CD8-positive, alpha-beta memory T cell (primary cell): ENCODE measurements around the gene ABHD12B. TPM values are rescaled to one million over a fixed set of nuclear protein-coding genes. Genes with fewer than 3 reads are reported as not detected.
"Not testable (repeated sequence)": the region's sequence is repeated elsewhere in the genome, so short reads cannot be mapped to it uniquely, and the experiment has no call there.

Source experiments
- CTCF ChIA-PET: fragments of 350-600 bp; sonication (Branson Sonifier 250); formaldehyde crosslinking; loops from one replicate; lab custom pipeline; 2021; ENCODE audit warnings: antibody characterized with exemption; lab: Charles Lee
- POLR2A ChIA-PET: fragments of 350-600 bp; sonication (Branson Sonifier 250); formaldehyde crosslinking; loops from one replicate; lab custom pipeline; 2021; ENCODE audit warnings: antibody characterized with exemption; lab: Charles Lee
- DNase-seq, 5 donors: peaks; one replicate each; pipeline versions ENCODE4 v3.0.0 to v3.0.0-alpha.2; 2020 to 2022; ENCODE audit warnings: mixed read lengths in 1 of 5
- H3K27ac ChIP-seq: one replicate; pipeline ENCODE4 v1.7.0; 2013; ENCODE audit warnings: low read depth, mild to moderate bottlenecking, low read length, moderate library complexity
- H3K27me3 ChIP-seq: 2 replicates; pipeline ENCODE4 v1.7.0; 2013; ENCODE audit warnings: low read length, mild to moderate bottlenecking; ENCODE audit not compliant: insufficient read depth, poor library complexity, severe bottlenecking
- H3K36me3 ChIP-seq: 2 replicates; pipeline ENCODE4 v1.7.0; 2013; ENCODE audit warnings: mild to moderate bottlenecking, low read length, moderate library complexity; ENCODE audit not compliant: insufficient read depth
- H3K4me1 ChIP-seq: 2 replicates; pipeline ENCODE4 v1.7.0; 2013; ENCODE audit warnings: mild to moderate bottlenecking, low read length, moderate library complexity; ENCODE audit not compliant: insufficient read depth
- H3K4me3 ChIP-seq: 2 replicates; pipeline ENCODE4 v1.7.0; 2013; ENCODE audit warnings: mild to moderate bottlenecking, low read length
- H3K9me3 ChIP-seq: 2 replicates; pipeline ENCODE4 v1.7.0; 2013; ENCODE audit warnings: mild to moderate bottlenecking, low read length
- H3K27ac Mint-ChIP-seq, 8 donors: one replicate each; pipeline ENCODE4 v1.8.0; 2020 to 2021; ENCODE audit warnings: mixed read lengths in 8 of 8, mild to moderate bottlenecking in 6 of 8, inconsistent platforms in 3 of 8, moderate library complexity in 3 of 8
- H3K27me3 Mint-ChIP-seq, 2 donors: one replicate each; pipeline ENCODE4 v1.8.0; 2020 to 2021; ENCODE audit warnings: mixed read lengths in 2 of 2, mild to moderate bottlenecking in 1 of 2, moderate library complexity in 1 of 2
- H3K36me3 Mint-ChIP-seq, 3 donors: one replicate each; pipeline ENCODE4 v1.8.0; 2020 to 2021; ENCODE audit warnings: mixed read lengths in 3 of 3, inconsistent platforms in 1 of 3, mild to moderate bottlenecking in 1 of 3
- H3K4me1 Mint-ChIP-seq, 3 donors: one replicate each; pipeline ENCODE4 v1.8.0; 2020 to 2021; ENCODE audit warnings: mixed read lengths in 3 of 3, inconsistent platforms in 1 of 3, mild to moderate bottlenecking in 1 of 3
- H3K4me3 Mint-ChIP-seq, 7 donors: one replicate each; pipeline ENCODE4 v1.8.0; 2020 to 2021; ENCODE audit warnings: mixed read lengths in 7 of 7, mild to moderate bottlenecking in 6 of 7, moderate library complexity in 4 of 7, inconsistent platforms in 2 of 7
- H3K9me3 Mint-ChIP-seq, 5 donors: one replicate each; pipeline ENCODE4 v1.8.0; 2020 to 2022; ENCODE audit warnings: mixed read lengths in 5 of 5, mild to moderate bottlenecking in 3 of 5, moderate library complexity in 2 of 5, inconsistent platforms in 1 of 5
- polyA plus RNA-seq: library from polyadenylated mRNA; unstranded; fragments of 300-500 nt; fragmentation: Illumina TruSeq; gene quantifications from one replicate; pipeline ENCODE4 v1.2.3, GENCODE V29; 2021
- total RNA-seq, 2 experiments: library from RNA; stranded (reverse); gene quantifications; one replicate each; pipeline ENCODE4 v1.2.3, GENCODE V29; 2021

ABHD12B gene
- total and polyA plus RNA-seq, 3 experiments from 2014 or later, result not detected

GRCh38 chr14:50901361-50901760 is 29.5 kb downstream of the ABHD12B start:
- H3K27ac ChIP-seq, result no peak overlapping the region
- CTCF ChIA-PET, result no interaction called here

GRCh38 chr14:50904719-50905118 is 32.9 kb downstream of the ABHD12B start:
- ChIA-PET CTCF (no interaction called here), POLR2A (no interaction called here)
- Mint-ChIP-seq H3K4me1 (no peaks in the 10 kb centered on the region), H3K27ac (no peak overlapping the region), H3K9me3 (peaks cover 0 to 7% (median 0%) of the 10 kb centered on the region in 5 donors), H3K4me3 (no peak overlapping the region), H3K27me3 (peaks cover 0 to 18% of the 10 kb centered on the region in 2 donors), H3K36me3 (no peaks in the 10 kb centered on the region)
- Histone ChIP-seq H3K27ac (no peak overlapping the region), H3K36me3 (no peaks in the 10 kb centered on the region), H3K4me1 (no peaks in the 10 kb centered on the region), H3K27me3 (no peaks in the 10 kb centered on the region), H3K4me3 (no peak overlapping the region), H3K9me3 (no peaks in the 10 kb centered on the region)
- DNase-seq, result no peak

More at GRCh38 chr14:50901361-50901760, 29.5 kb downstream of the ABHD12B start:
- Histone ChIP-seq H3K9me3 (no peaks in the 10 kb centered on the region), H3K36me3 (no peaks in the 10 kb centered on the region), H3K27me3 (no peaks in the 10 kb centered on the region), H3K4me1 (no peaks in the 10 kb centered on the region), H3K4me3 (no peak overlapping the region)
- peaks cover 2 to 22% of the 10 kb centered on the region in 2 donors for H3K27me3 Mint-ChIP-seq
- no peak overlapping the region for H3K4me3 Mint-ChIP-seq
- no peaks in the 10 kb centered on the region for H3K4me1 Mint-ChIP-seq
- DNase-seq, result no peak
- peaks cover 0 to 7% (median 0%) of the 10 kb centered on the region in 5 donors for H3K9me3 Mint-ChIP-seq
- H3K36me3 Mint-ChIP-seq, result no peaks in the 10 kb centered on the region
- POLR2A ChIA-PET, result no interaction called here
- H3K27ac Mint-ChIP-seq, result no peak overlapping the region

GRCh38 chr14:50906326-50907065 is 34.6 kb downstream of the ABHD12B start:
- Histone ChIP-seq H3K4me1 (no peaks in the 10 kb centered on the region), H3K27me3 (no peaks in the 10 kb centered on the region), H3K36me3 (no peaks in the 10 kb centered on the region), H3K27ac (no peak overlapping the region), H3K4me3 (no peak overlapping the region), H3K9me3 (no peaks in the 10 kb centered on the region)
- Mint-ChIP-seq H3K4me3 (no peak overlapping the region), H3K9me3 (peaks cover 0 to 7% (median 0%) of the 10 kb centered on the region in 5 donors), H3K4me1 (no peaks in the 10 kb centered on the region), H3K36me3 (no peaks in the 10 kb centered on the region), H3K27ac (no peak overlapping the region), H3K27me3 (peaks cover 0 to 24% of the 10 kb centered on the region in 2 donors)
- POLR2A ChIA-PET, result no interaction called here
- CTCF ChIA-PET, result no interaction called here
- DNase-seq, result no peak

GRCh38 chr14:50910495-50911420 is 38.9 kb downstream of the ABHD12B start:
- Histone ChIP-seq H3K4me1 (no peaks in the 10 kb centered on the region), H3K27ac (no peak overlapping the region), H3K27me3 (no peaks in the 10 kb centered on the region), H3K4me3 (no peak overlapping the region), H3K9me3 (no peaks in the 10 kb centered on the region), H3K36me3 (no peaks in the 10 kb centered on the region)
- CTCF ChIA-PET, result no interaction called here
- Mint-ChIP-seq H3K4me1 (no peaks in the 10 kb centered on the region), H3K27me3 (peaks cover 7 to 46% of the 10 kb centered on the region in 2 donors), H3K9me3 (no peaks in the 10 kb centered on the region), H3K27ac (no peak overlapping the region), H3K36me3 (no peaks in the 10 kb centered on the region), H3K4me3 (no peak overlapping the region)
- DNase-seq, result no peak
- POLR2A ChIA-PET, result no interaction called here

GRCh38 chr14:50917449-50917848 is 45.6 kb downstream of the ABHD12B start:
- Histone ChIP-seq H3K9me3 (no peaks in the 10 kb centered on the region), H3K36me3 (no peaks in the 10 kb centered on the region), H3K27ac (no peak overlapping the region), H3K27me3 (no peaks in the 10 kb centered on the region), H3K4me3 (no peak overlapping the region), H3K4me1 (no peaks in the 10 kb centered on the region)
- DNase-seq, result no peak
- Mint-ChIP-seq H3K4me1 (no peaks in the 10 kb centered on the region), H3K9me3 (no peaks in the 10 kb centered on the region), H3K4me3 (no peak overlapping the region), H3K27me3 (peaks cover 6 to 51% of the 10 kb centered on the region in 2 donors), H3K36me3 (no peaks in the 10 kb centered on the region), H3K27ac (no peak overlapping the region)
- POLR2A ChIA-PET, result no interaction called here
- CTCF ChIA-PET, result no interaction called here

GRCh38 chr14:50919524-50919923 is 47.7 kb downstream of the ABHD12B start:
- CTCF ChIA-PET, H3K36me3 Mint-ChIP-seq, DNase-seq, H3K4me3 ChIP-seq, H3K27ac ChIP-seq, H3K9me3 ChIP-seq, H3K4me3 Mint-ChIP-seq, H3K9me3 Mint-ChIP-seq, POLR2A ChIA-PET, H3K4me1 Mint-ChIP-seq, H3K36me3 ChIP-seq, H3K27me3 ChIP-seq, H3K27ac Mint-ChIP-seq, H3K4me1 ChIP-seq: not testable (repeated sequence)
- H3K27me3 Mint-ChIP-seq, result peaks cover 5 to 53% of the 10 kb centered on the region in 2 donors

GRCh38 chr14:50920482-50921230 is 48.8 kb downstream of the ABHD12B start:
- Mint-ChIP-seq H3K4me1 (no peaks in the 10 kb centered on the region), H3K27me3 (peaks cover 3 to 49% of the 10 kb centered on the region in 2 donors), H3K36me3 (no peaks in the 10 kb centered on the region), H3K9me3 (no peaks in the 10 kb centered on the region), H3K27ac (no peak overlapping the region), H3K4me3 (no peak overlapping the region)
- H3K4me1 ChIP-seq, result no peaks in the 10 kb centered on the region
- no peaks in the 10 kb centered on the region for H3K9me3 ChIP-seq
- no peaks in the 10 kb centered on the region for H3K36me3 ChIP-seq
- POLR2A ChIA-PET, result no interaction called here
- CTCF ChIA-PET, result no interaction called here
- DNase-seq, result no peak
- no peak overlapping the region for H3K27ac ChIP-seq
- H3K27me3 ChIP-seq, result no peaks in the 10 kb centered on the region
- H3K4me3 ChIP-seq, result no peak overlapping the region
